ENCODE data around the gene GSTT4.
A peak's percentile ranks its signal among the peaks of the same experiment; 100 is the strongest.
"Not testable (repeated sequence)": the region's sequence is repeated elsewhere in the genome, so short reads cannot be mapped to it uniquely, and the experiment has no call there.

Gene GSTT4

GRCh38 chr22:23986538-23987178, 18.6 kb downstream of the GSTT4 start:
- DNase-seq (ENCODE audit: low read depth in 2 of 2), result not testable (repeated sequence)

DNA sequence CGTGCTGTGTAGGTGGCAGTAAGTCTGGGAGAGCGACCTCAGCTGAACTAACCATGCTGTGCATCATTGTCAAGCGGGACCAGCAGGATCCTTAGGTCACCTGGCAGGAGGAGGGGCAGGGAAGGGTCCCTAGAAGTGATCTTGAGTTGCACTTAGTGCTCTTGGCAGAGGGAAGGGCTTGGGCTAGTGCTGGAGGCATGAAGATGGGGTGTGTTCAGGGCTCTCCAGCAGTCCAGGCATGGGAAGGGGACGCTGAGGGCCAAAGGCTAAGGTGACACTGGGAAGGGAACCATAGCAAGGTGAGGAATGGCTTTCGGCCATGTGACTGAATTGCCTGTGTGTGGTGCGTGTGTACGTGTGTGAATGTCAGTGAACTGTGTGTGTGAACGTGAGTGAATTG, 19.2 kb downstream of the GSTT4 start:
- not testable (repeated sequence) for DNase-seq (ENCODE audit: low read depth in 2 of 2)

DNA sequence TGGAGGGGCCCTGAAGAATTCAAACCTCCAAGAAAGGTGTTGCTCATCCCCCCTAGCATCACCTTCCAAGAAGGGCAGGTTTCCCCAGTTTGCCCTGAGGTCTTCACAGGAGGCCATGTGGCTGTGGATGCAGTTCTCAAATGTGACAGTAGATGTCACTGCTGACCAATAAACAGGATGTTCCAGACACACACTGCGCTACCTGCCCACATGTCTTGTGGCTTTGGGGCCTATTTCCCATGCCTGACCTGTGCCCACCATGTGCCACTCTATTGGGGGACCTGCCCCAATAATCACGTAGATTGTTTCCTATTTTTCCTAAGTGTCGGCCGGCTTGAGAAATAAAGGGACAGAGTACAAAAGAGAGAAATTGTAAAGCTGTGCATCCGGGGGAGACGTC, 20.8 kb downstream of the GSTT4 start:
- DNase-seq (ENCODE audit: low read depth in 2 of 2), result peak in 1 of 2 donors; percentile 63

DNA sequence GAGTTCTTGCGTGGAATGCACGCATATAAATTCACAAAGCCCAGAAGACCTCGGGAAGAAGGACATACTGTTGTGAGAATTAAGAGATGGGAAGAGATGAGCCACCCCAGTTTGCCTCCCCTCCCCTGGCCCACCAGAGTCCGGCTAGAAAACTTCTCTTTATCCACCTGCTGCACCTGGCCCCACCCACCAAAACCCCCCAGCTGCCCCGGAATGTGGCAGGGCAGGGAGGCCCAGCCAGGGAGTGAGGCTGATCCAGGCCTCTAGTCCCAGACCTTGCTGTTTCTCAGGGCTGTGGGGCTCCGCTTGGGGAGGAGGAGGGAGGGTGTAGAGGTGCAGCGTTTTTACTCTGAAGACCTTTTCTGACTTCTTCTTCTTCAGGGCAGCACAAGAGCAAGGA, 24.7 kb downstream of the GSTT4 start:
- not testable (repeated sequence) for DNase-seq (ENCODE audit: low read depth in 2 of 2)

DNA sequence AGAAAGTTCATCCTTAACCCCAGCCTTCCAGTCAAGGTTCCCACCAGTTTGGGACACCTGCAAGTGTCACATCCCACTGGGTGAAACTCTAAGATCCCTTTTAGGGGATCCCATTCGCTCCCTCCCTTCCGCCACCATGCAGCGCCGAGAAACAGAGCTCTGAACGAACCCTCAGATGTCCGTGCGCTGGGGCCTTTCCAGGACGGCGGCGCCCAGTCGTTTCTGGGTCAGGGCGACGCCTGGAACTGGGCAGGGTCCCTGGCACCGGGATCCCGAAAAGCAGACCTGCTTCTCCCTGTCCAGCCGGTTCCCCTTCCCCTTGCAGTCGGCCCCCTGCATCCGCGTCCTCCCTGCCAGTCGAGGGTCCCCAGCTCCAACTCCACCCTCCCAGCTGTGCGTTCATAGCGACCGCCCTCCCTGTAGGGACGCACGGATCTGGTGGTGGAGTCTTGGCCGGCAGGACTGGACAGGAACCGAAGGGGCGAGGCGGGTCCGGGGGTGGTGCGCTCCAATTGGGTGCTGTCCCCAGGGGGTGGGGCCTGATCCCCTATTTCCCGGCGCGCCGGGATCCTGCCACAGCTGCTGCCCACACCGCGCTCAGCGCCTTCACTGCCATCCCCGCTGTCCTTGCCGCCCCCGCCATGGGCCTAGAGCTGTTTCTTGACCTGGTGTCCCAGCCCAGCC, 25.6 kb downstream of the GSTT4 start, which contains the start of gene GSTT2:
TSS of gene GSTT2 (plus strand) at position 578 of the 684 bp plus-strand sequence.
- not testable (repeated sequence) for DNase-seq (ENCODE audit: low read depth in 2 of 2)

- not testable (repeated sequence) for DNase-seq (ENCODE audit: low read depth in 2 of 2)
Observed at GRCh38 chr22:23977304-23977703, 27.9 kb downstream of the GSTT4 start.

GRCh38 chr22:23974836-23975352, 30.4 kb downstream of the GSTT4 start:
- not testable (repeated sequence) for DNase-seq (ENCODE audit: low read depth in 2 of 2)

DNA sequence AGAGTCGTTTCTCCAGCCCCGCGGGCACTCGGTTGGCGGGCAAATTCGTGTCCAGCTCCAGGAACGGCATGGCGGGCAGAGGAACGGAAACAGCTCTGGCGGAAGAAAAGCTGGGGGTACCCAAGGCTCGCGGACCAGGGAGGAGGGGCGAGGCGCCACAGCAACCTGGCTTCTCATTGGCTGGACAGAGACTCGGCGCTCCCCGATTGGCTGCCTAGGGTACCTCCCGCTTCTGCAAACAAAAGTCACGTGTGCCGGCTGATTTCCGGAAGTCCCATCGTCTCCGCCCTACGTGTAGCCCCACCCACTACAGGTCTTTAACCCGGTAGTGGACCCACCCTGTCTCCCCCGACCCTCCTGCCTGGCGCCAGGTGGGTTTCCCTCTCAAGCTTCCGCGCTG, 30.9 kb downstream of the GSTT4 start, which contains the start of gene DDT:
TSS of gene DDT (minus strand) at position 97 of the 400 bp plus-strand sequence. CDS start at position 70, 27 bp downstream.
- not testable (repeated sequence) for DNase-seq (ENCODE audit: low read depth in 2 of 2)

DNA sequence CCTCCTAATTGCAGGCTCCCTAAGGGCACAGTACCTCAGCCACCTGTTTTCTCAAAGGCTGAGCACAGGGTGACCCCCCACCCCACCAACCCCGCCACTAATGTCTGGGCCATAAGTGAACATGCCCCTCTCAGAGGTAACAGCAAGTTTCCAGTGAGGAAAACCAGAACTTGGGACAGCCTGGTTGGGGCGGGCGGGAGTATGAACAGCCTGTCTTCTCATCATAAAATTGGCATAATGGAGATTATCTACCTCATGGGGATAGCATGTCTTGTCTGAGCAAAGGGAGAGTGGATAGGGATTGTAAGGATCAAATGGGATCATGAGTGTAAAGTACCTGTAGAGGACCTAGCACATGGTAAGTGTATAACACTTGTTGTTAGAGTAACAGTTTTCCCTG, 33.3 kb downstream of the GSTT4 start:
- DNase-seq (ENCODE audit: low read depth in 2 of 2), result not testable (repeated sequence)

DNA sequence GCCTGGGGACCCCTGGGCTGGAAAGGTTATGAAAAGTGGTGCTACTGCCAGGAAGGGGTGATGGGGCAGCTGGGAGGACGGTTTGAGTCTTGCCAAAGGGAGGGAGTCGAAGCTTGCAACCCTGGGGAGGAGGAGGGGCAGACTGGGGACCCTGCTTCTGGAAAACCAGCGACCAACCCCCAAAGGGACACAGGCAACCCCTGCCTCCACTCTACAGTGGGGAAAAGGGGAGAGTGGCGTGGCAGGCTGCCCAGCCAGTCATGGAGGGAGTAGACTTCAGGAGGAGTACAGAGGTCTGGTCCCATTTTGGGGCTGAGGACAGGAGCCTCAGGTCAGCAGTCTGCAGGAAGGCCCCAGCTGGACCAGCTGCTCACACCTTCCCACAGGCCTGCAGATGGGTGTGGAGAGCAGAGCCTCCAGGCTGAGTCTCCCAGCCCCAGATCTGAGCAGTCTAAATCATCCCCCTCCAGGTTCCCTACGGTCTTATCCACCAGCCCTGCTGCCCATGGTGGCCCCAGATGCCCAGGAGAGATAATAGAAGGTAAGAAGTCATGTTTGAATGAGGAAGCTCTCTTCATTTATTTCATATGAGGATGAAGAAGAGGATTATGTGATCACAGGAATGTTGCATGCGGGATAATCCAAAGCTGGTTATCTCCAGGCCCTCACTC, 34.3 kb downstream of the GSTT4 start:
- no peak for DNase-seq (ENCODE audit: low read depth in 2 of 2)

GRCh38 chr22:23970201-23970641, 35.0 kb downstream of the GSTT4 start:
- DNase-seq (ENCODE audit: low read depth in 2 of 2), result no peak

DNA sequence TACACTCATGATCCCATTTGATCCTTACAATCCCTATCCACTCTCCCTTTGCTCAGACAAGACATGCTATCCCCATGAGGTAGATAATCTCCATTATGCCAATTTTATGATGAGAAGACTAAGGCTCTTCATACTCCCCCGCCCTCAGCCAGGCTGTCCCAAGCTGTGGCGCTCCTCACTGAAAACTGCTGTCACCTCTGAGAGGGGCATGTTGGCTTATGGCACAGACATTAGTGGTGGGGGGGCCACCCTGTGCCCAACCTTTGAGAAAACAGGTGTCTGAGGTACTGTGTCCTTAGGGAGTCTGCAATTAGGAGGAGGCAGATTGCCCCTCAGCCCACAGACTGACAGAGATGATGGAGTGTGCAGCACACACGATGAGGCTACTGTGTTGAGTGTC, 36.2 kb downstream of the GSTT4 start:
- no peak for DNase-seq (ENCODE audit: low read depth in 2 of 2)

GRCh38 chr22:23966568-23966967, 38.7 kb downstream of the GSTT4 start, which contains the start of gene DDTL:
TSS of gene DDTL (plus strand) at chr22:23966888. CDS start at chr22:23966915, 27 bp downstream.
- not testable (repeated sequence) for DNase-seq (ENCODE audit: low read depth in 2 of 2)

- DNase-seq (ENCODE audit: low read depth in 2 of 2), result not testable (repeated sequence)
Observed at GRCh38 chr22:23966094-23966493, 39.2 kb downstream of the GSTT4 start.

GRCh38 chr22:23961084-23961771, 44.0 kb downstream of the GSTT4 start, which contains the start of gene GSTT2B:
TSS of gene GSTT2B (minus strand) at chr22:23961195. CDS start at chr22:23961131, 64 bp downstream.
- DNase-seq (ENCODE audit: low read depth in 2 of 2), result not testable (repeated sequence)

- peak; percentile 63 to 77 for DNase-seq (ENCODE audit: low read depth in 2 of 2)
Observed at GRCh38 chr22:23956301-23956900, 48.9 kb downstream of the GSTT4 start.

GRCh38 chr22:23955886-23956285, 49.4 kb downstream of the GSTT4 start:
- DNase-seq (ENCODE audit: low read depth in 2 of 2), result not testable (repeated sequence)

GRCh38 chr22:23954991-23955305, 50.3 kb downstream of the GSTT4 start:
- DNase-seq (ENCODE audit: low read depth in 2 of 2), result not testable (repeated sequence)

DNA sequence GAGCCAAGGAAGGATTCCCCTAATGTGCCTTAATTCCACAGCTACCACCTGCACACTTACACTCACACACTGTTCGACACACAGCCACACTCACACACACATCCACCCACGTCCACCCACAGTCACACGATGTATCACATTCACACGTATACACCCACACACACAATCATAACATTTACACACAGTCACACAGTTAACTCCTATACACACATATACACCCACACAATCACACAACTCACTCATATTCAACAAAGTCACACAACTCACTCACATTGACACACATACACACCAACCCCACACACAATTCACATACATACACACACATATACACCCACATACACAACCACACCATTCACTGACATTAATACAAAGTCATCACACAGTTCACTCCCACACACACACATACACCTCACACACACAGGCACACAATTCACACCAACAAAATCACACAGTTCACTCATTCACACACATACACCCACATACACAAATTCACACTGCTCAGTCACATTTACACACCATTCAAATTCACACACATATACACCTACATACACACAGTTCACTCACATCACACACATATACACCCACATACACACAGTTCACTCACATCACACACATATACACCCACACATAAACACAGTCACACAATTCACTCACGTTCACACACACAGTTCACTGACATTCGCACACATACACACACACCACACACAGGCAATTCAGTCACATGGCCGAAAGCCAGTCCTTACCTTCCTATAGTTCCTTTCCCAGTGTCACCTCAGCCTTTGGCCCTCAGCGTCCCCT, 50.9 kb downstream of the GSTT4 start:
- DNase-seq (ENCODE audit: low read depth in 2 of 2), result not testable (repeated sequence)

DNA sequence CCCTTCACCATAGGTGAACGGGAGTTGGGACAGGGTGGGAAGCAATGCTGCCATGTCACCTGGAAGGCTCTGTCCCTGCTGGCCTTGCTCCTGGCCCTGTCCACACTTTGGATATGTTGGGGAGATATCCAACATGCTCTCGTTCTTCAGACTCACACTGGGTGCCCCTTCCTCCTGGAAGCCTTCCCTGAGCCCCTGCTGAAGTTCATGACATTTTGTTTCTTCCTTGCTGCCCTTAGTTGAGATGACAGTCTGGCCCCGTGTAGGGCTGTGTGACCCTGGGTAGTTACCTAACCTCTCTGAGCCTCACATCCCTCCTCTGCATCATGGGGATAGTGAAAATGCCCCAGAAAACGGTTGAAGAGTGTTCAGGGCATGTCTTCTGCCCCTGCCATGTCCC, 51.8 kb downstream of the GSTT4 start:
- not testable (repeated sequence) for DNase-seq (ENCODE audit: low read depth in 2 of 2)

Measured in stimulated activated CD4-positive, alpha-beta T cell treated with anti-CD3 and anti-CD28 coated beads, Interleukin-4, amount 100 ng/mL, for 48 hours (primary cell).